ENCODE measurements around the gene KPNB1. TPM values are rescaled to one million over a fixed set of nuclear protein-coding genes. Genes with fewer than 3 reads are reported as not detected.

Gene KPNB1
- total and polyA plus RNA-seq, 2 experiments from 2014 or later, result 59.5 to 423 TPM

GRCh38 chr17:47653442-47653841, 3.7 kb downstream of the KPNB1 start:
- H3K79me2 ChIP-seq (ENCODE audit: insufficient read depth), result peaks cover 83% of the 10 kb centered on the region
- H3F3A ChIP-seq (ENCODE audit: insufficient read depth), result peaks cover 51% of the 10 kb centered on the region
- 92 to 97% methylated on average over 2 of the region's 2 CpGs for WGBS, 2 experiments (ENCODE audit: low coverage in 1 of 2, low lambda C conversion rate in 2 of 2, missing lambda C conversion rate in 2 of 2)
- H3K9me3 ChIP-seq (ENCODE audit: low read depth), result no peaks in the 10 kb centered on the region
- TF ChIP-seq EZH2 (IDR thresholded peaks at IDR 0.05; ENCODE audit: insufficient read depth, poor library complexity, severe bottlenecking), result no peak
- no peak for TF ChIP-seq EZH2phosphoT487 (IDR thresholded peaks at IDR 0.05; ENCODE audit: insufficient read depth, low read depth)
- no peak for DNase-seq
- H3K27ac ChIP-seq, result no peak overlapping the region
- H3K9ac ChIP-seq, result no peak overlapping the region
- H3K4me1 ChIP-seq (ENCODE audit: insufficient read depth), result peaks cover 43% of the 10 kb centered on the region
- peaks cover 14% of the 10 kb centered on the region for H4K20me1 ChIP-seq (ENCODE audit: insufficient read depth)
- H3K9me2 ChIP-seq (ENCODE audit: insufficient read depth), result no peaks in the 10 kb centered on the region
- H3K4me3 ChIP-seq, result peak overlapping the region; percentile 4
- H2AFZ ChIP-seq, result no peak overlapping the region
- in situ Hi-C loops (cut with MboI), result no loop called here
- H3K36me3 ChIP-seq (ENCODE audit: low read depth), result peaks cover 59% of the 10 kb centered on the region
- H3K27me3 ChIP-seq (replicated peaks; ENCODE audit: insufficient read depth), result no peaks in the 10 kb centered on the region
- H3K4me2 ChIP-seq (ENCODE audit: unreplicated experiment), result peak overlapping the region; percentile 18

- peaks cover 51% of the 10 kb centered on the region for H3F3A ChIP-seq (ENCODE audit: insufficient read depth)
- peaks cover 93% of the 10 kb centered on the region for H3K79me2 ChIP-seq (ENCODE audit: insufficient read depth)
- H3K36me3 ChIP-seq (ENCODE audit: low read depth), result peaks cover 74% of the 10 kb centered on the region
- DNase-seq, result peak; percentile 37
- no peaks in the 10 kb centered on the region for H3K9me3 ChIP-seq (ENCODE audit: low read depth)
- H2AFZ ChIP-seq, result no peak overlapping the region
- peaks cover 20% of the 10 kb centered on the region for H4K20me1 ChIP-seq (ENCODE audit: insufficient read depth)
- H3K9me2 ChIP-seq (ENCODE audit: insufficient read depth), result no peaks in the 10 kb centered on the region
- H3K4me1 ChIP-seq (ENCODE audit: insufficient read depth), result peaks cover 43% of the 10 kb centered on the region
- peak overlapping the region; percentile 18; the same call in 1 of the 2 replicates for H3K9ac ChIP-seq
- in situ Hi-C loops (cut with MboI), result no loop called here
- H3K4me3 ChIP-seq, result peak overlapping the region; percentile 41
- no peaks in the 10 kb centered on the region for H3K27me3 ChIP-seq (replicated peaks; ENCODE audit: insufficient read depth)
- TF ChIP-seq EZH2phosphoT487 (IDR thresholded peaks at IDR 0.05; ENCODE audit: insufficient read depth, low read depth) (no peak), EZH2 (IDR thresholded peaks at IDR 0.05; ENCODE audit: insufficient read depth, poor library complexity, severe bottlenecking) (no peak)
- WGBS, 2 experiments (ENCODE audit: low coverage in 1 of 2, low lambda C conversion rate in 2 of 2, missing lambda C conversion rate in 2 of 2), result 40 to 43% methylated on average over 6 of the region's 6 CpGs
- H3K27ac ChIP-seq, result no peak overlapping the region
- H3K4me2 ChIP-seq (ENCODE audit: unreplicated experiment), result peak overlapping the region; percentile 19
Measured at GRCh38 chr17:47654991-47655390, 5.3 kb downstream of the KPNB1 start.

- Histone ChIP-seq H3F3A (ENCODE audit: insufficient read depth) (peaks cover 73% of the 10 kb centered on the region), H4K20me1 (ENCODE audit: insufficient read depth) (peaks cover 14% of the 10 kb centered on the region; the same call in 1 of the 2 replicates), H3K4me2 (ENCODE audit: unreplicated experiment) (no peak overlapping the region), H3K4me1 (ENCODE audit: insufficient read depth) (peaks cover 5% of the 10 kb centered on the region), H3K9ac (no peak overlapping the region), H3K4me3 (no peak overlapping the region), H2AFZ (no peak overlapping the region), H3K36me3 (ENCODE audit: low read depth) (peaks cover 90% of the 10 kb centered on the region), H3K9me2 (ENCODE audit: insufficient read depth) (no peaks in the 10 kb centered on the region), H3K9me3 (ENCODE audit: low read depth) (no peaks in the 10 kb centered on the region), H3K27ac (peak overlapping the region; percentile 4; the same call in 1 of the 2 replicates), H3K27me3 (replicated peaks; ENCODE audit: insufficient read depth) (no peaks in the 10 kb centered on the region), H3K79me2 (ENCODE audit: insufficient read depth) (peaks cover 99% of the 10 kb centered on the region)
- in situ Hi-C loops (cut with MboI), result no loop called here
- 92 to 93% methylated on average over 6 of the region's 6 CpGs for WGBS, 2 experiments (ENCODE audit: low coverage in 1 of 2, low lambda C conversion rate in 2 of 2, missing lambda C conversion rate in 2 of 2)
- DNase-seq, result peak; percentile 14
- TF ChIP-seq EZH2phosphoT487 (IDR thresholded peaks at IDR 0.05; ENCODE audit: insufficient read depth, low read depth) (no peak), EZH2 (IDR thresholded peaks at IDR 0.05; ENCODE audit: insufficient read depth, poor library complexity, severe bottlenecking) (no peak)
Measured at GRCh38 chr17:47660064-47660492, 10.4 kb downstream of the KPNB1 start.

- 61% methylated on average over 6 of the region's 6 CpGs for WGBS, 2 experiments (ENCODE audit: low coverage in 1 of 2, low lambda C conversion rate in 2 of 2, missing lambda C conversion rate in 2 of 2)
- no peaks in the 10 kb centered on the region for H3K4me1 ChIP-seq (ENCODE audit: insufficient read depth)
- in situ Hi-C loops (cut with MboI), result no loop called here
Measured at GRCh38 chr17:47663912-47664623, 14.3 kb downstream of the KPNB1 start.

More at GRCh38 chr17:47663912-47664623, 14.3 kb downstream of the KPNB1 start:
- Histone ChIP-seq H2AFZ (no peak overlapping the region), H3K4me2 (ENCODE audit: unreplicated experiment) (no peak overlapping the region), H3K36me3 (ENCODE audit: low read depth) (peaks cover 92% of the 10 kb centered on the region), H3K9ac (no peak overlapping the region), H3K27me3 (replicated peaks; ENCODE audit: insufficient read depth) (no peaks in the 10 kb centered on the region), H3K27ac (no peak overlapping the region), H3F3A (ENCODE audit: insufficient read depth) (peaks cover 60% of the 10 kb centered on the region), H4K20me1 (ENCODE audit: insufficient read depth) (0 out of 2 replicates have a peak, but pooled peaks cover 7% of the 10 kb centered on the region), H3K9me3 (ENCODE audit: low read depth) (no peaks in the 10 kb centered on the region), H3K9me2 (ENCODE audit: insufficient read depth) (no peaks in the 10 kb centered on the region), H3K79me2 (ENCODE audit: insufficient read depth) (peaks cover 93% of the 10 kb centered on the region), H3K4me3 (no peak overlapping the region)
- TF ChIP-seq EZH2phosphoT487 (IDR thresholded peaks at IDR 0.05; ENCODE audit: insufficient read depth, low read depth) (no peak), EZH2 (IDR thresholded peaks at IDR 0.05; ENCODE audit: insufficient read depth, poor library complexity, severe bottlenecking) (no peak)
- peak; percentile 70 for DNase-seq
